ENCODE results near the gene HOXA2.

The HOXA2 gene

DNA sequence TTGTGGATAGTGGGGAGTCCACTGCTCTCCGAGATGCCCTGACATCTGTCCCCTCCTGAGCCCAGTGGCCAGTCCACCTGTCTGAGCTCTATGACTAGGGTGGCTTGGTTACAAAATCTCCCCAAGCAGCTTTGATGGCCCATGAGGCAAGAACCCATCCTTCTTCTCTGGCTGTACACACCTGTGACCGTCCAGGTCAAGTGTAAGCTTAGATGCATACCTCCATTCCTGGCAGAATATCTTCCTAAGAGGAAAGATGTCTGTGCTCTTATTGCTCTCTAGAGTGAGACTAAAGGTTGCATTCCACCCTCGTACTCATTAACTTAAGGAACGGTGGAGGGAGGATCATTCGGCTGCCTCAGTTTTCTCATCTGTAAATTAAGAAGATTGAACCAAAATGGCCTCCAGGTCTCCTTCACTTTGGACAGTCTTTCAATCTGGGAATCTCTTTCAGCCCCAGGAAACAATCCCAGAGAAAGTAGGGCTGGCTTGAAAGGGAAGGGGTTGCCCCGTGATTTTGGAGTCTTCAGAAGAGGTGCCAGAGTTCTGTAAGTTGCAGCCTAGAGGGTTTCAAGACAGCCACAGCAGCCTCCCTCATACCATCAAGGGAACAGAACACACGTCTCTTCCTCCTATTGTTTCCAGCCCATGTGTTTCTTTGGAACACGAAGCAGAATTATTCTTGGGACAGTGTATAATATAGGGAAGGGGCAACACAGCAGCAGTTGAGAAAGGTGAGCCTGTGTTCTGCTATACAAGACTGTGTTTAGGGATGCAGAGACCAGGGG is 22.6 kb upstream of the HOXA2 start:
- no peak for DNase-seq

DNA sequence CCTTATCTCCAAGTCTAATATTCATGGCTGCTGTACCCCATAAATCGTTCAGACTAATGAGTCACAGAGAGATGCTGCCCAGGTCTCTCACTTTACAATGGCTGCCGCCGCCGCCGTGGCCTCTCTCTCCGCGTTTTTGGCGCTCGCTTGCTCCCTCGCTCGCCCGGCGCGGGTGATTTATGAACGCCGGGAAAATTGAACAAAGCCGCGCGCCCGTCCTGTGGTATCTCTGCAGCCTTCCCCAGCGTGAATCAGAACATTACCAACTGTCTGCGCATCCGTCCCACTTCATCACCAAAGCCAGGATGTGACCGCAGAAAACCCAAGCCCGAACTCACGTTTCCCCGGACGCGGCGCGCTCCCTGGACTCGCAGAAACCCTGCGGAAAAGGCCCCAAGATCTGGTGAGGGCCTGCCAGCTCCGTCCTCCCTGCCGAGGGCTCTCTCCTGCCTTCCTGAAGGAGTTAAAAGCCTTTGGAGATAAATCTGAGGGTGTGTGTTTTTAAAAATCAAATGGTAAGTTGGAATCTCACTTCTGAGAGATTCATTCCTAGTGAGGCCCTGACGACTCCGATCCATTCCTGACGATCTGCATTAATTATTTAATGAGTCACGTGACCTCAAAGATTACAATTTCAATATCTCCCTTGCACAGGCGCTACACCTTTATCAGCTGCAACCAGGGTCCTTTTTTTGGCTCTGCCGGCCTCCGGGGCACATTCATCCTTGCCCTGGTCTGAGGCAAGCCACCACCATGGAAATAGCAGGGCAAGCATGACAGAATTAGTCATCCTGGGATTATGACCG is 21.8 kb upstream of the HOXA2 start:
- DNase-seq, result no peak

DNA sequence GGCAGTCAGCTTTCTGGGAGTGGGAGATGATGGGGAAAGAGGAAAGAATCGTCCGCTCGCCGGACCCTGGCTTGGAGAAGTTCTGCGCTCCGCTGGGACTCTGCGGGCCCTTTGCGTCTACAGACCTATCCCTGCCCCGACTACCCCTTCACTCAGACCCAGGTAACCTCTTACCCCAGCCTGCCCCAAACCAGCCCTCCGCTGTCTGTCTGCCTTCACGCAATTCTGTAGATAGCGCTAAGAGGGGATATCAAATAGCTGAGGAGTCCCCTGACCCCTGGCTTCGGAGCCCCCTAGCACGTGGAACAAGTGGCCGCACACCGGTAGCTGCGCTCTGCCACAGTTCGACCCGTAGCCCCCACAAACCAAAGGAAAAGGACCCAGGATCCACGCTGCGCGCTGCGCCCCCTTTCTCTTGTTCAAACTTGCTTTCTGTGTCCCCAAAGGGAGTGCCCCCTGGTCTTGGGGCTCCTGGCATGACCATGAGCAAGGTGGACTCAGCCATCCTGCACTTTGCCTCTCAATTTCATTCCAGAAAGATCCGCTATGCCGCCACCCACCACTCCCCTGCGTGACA is 21.1 kb upstream of the HOXA2 start:
- DNase-seq, result no peak

DNA sequence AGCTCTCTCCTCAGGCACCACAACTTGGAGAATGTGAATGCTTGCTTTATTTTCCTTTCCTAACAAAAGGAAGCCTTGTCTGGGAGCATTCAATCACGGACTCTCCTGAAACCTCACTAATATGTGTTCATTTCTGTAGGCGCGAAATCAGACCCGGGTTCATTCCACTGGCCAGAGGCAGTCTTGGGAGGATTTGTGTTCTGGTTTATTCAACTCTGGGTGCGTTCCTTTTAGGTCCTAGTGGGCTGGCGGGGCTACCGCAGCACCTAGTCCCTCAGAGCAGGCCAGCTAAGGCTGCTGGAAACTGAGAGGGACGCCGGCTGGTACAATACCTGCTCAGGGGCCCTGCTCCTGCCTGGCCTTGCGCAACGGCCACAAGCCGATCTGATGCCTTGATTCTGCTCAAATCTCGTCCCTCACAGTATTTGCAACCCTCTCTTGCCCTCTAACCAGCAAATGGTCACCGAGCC is 20.6 kb upstream of the HOXA2 start:
- DNase-seq, result no peak

DNA sequence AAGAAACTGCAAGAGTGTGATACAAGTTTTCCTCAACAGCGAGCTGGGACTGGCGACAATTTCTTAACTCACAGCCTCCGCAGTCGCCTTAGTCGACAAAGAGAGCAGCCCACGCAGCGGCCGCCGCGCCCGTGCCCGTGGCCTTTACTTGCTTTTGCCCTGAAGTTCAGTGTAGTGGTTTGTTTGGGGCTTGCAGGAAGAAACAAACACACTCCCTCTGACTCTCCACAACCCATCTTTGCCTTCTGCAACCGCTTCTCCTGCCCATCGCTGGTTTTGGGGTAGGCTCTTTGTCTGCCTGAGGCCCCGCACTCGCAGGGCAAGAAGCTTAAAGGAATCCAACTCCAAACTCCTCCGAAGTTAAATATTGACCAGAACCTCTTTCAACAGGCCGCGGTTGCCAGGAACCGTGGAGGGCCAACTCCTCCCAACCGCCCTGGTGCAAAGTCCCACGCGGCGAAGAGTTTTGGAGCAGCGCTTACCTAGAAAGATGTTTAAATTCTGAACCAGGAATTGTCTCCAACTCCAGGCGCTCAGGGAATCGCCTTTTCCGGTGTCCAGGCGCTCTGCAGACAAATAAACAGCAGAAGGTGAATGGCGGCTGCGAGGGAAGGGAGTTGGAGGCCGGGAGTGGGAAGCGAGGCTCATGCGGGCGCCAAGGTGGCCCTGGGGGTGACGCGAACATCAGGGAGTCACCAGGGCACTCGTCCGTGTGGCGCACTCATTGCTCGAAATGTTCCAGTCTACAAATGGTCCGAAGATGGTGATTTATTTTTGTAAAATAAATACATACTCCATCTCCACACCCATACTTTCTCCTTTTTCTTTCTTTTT is 19.8 kb upstream of the HOXA2 start:
- DNase-seq, result no peak

DNA sequence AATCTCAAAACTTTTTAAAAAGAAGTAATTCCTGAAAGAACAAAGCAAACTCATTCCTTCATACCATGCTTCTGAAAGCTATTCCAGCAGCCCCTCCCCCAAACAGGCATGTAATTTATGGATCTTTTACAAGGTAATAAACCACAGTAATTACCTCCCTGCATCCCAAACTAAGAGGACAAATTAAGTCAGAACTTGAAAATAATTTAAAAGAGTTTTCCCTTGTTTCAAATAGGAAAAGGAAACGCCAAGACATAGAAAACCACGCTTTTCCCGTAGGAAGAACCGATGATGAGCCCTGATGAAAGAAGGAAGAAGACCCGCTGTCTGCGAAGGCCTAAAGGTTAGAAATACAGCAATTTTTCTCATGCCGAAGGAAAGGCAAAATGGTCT is 19.2 kb upstream of the HOXA2 start:
- no peak for DNase-seq

DNA sequence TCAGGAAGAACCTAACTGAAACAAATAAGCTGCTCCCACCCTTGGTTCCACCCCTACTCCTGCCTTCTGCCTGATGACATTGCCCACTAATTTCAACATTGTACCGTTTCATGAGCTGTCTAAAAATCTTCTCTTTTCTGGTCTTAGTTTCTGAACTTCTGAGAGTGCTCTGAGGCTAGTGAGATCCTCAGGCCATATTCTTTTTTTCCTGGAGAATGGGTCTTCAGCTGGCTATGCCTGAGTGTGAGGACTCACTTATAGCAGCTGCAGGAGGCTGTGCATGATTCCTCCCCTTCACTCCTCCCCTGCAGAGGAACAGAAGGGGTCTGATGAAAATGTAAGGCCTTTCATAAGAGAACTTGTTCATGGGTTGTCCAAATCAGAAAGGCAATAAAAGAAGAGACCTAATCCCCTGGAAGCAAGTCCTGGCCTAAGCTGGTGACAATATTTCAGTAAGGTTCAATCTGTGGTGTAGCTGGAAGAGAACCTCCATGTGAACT is 17.0 kb upstream of the HOXA2 start:
- DNase-seq, result no peak

DNA sequence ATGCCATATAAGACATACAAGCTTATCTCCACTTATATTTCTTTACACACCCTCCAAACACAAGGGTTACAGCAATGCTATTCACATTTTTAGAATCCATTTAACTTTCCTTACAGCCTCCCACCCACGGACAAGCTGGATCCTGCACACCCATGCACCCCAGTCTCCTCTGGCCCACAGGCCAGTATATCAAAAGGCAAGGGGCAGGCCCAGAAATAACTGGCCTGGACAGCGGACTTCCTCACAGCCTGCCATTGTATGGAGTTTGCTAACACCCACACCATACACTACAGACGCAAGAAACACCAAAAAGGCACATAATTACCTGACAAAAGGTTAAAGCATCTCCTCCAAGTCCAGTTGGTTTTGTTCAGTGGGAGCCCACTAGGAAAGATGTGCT is 16.1 kb upstream of the HOXA2 start:
- no peak for DNase-seq

DNA sequence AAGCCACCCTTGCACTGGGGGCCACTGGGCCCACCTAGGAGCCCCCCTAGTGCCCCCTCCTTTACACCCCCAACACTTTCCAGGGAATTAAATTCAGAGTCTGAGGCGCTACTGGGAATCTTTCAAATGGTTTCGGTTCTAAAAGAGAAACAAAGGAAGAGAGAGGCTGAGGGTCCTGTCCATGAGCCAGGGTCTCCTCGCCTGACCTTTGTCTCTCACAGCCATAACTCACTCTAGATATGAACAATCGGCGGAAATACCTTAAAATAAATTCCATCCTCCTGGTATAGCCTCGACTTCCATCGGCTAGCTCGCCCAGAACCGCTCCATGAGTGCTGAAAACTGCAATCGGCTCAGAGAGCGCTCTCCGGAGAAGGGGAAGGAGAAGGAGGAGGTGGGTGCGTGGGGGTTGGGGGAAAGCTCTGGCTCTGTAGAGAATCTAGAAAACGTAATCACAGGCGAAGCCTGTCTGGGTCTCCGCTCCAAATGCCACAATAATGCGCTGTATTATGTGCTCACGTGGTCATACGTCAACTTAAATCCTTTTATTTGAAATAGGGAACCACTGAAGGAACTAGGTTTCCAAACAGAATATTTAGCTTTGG is 15.5 kb upstream of the HOXA2 start:
- DNase-seq, result no peak

DNA sequence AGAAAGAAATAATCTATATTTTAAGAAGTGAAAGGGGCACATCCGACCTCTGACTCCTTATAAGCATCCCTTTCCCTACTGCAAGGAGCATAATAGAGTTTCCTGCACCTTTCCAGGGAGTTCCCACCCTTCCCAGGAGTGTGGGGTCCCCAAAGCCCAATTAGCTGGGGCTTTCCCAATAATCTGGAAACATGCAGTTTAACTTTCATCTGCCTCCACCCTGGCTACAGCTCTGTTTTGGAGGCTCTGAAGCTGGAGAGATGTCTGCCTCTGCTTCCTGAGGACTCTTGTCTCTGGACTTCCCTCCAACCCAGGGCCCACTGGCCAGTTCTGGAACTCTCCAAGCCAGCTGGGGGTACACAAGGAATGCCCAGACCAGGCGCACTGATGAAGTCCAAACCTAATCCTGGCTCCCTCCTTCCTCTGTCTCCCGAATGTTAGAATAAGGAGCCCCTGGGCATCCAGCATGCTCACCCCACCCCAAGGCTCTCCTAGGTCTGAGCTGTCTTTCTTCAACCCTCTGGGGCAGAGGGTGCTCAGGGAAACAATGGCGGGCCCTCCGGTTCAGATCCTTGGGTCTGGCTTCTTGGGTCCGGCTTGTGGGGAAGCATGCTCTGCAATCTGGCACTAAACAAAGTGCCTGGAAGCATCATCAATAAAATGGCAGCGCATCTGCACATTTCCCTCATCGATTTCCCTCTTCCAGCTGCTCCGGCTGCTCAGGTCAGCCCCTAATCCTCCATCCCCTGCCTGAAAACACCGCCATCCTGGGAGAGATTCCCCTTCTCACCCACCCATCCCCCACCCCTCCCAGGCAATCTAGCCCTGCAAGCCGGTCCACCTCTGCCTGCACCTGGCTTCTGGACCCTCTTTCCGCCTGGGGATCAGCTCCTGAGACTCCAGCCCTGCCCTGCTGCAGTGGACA is 14.7 kb upstream of the HOXA2 start:
- no peak for DNase-seq

DNA sequence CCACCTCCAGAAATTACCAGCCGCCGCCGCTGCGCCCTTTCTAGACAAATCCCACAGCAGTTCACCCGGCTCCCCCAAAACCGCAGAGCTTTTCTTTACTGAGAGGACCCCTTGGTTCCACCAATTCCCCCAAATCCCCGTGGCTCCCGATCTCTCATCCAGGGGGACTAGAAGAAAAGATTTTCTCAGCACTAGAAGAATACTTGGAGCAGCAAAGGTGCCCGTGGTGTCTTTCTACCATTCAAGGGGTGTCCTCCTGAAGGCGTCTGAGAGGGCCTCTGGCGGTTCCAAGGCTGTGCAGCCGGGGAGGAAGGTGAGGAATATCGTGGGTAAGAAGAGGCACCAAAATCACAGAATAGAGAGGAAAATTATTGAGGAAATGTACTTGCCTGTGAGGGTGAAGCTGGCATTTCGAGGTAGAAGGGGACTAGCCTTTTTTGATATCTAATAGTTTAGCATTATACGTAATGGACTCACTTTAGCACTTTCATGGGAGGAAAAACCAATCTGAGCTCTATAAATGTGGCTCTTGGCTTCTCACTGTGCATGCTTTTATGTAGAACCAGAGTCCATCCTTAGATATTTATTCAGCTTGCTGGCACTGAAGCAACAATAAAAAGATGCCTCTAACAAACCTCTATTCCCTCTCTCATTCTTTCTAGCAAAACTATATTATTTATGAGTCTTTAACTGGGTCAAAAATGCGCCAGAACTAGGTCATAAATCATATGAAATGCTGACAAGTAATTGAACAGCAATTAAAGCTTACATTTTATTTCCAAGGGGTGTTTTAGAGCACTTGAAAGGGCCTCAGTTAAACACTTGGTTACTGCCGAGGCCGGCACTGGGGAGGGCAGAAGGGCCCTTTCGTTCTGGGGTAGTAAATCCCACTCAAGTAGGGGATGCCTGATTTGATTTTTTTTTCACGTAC is 13.8 kb upstream of the HOXA2 start:
- DNase-seq, result no peak

DNA sequence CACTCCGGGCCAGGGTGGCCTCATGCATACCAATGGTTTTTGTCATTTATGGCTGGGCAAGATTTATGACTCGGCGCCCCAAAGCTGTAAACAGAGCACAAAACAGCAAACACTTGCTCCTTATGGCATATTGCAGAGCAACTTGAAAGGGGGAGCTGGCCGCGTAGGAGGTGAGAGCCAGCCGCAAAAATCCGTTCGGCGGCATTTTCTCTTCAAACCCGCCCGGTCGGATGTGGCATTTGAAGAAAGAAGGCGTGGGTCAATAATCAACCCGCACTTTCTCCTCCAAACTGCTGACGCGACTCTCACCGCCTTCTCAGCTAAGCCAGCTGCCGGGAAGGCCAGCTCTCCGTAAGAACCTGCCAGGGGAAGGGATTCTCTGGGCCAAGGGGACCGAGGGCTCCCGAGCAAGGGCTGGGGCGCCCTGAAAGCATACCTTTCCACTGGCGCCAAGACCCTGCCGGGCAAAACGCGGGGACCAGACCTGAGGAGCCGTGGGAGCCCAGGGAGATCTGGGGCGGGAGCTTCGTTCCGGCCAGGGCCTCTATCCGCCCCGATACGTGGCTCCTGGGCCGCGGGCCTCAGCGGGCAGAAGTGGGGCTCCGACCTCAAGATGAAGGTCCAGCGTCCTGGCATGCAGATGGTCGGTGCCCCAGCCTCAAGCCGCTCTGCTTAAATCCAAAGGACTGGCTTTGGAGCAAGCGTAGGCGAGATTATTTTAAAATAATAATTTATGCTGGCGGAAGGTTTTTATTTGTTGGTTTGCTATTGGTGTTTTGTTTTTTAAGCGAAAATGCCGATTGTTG is 12.9 kb upstream of the HOXA2 start:
- no peak for DNase-seq

DNA sequence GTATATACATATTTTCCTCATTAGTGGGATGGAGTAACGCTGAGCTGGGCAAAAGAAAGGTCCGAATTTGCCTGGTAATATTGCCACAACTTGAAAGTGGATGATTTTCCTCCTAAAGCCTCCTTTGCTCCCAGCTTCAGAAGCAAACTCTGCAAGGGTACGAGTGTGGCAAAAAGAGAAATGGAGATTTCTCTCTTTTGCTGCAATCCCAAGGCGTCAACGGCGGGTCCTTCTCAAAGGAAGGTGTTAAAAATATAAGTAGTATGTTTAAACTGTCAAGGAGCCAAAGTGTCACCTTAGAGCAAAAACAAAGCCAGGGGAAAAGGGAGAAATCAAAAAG is 12.4 kb upstream of the HOXA2 start:
- DNase-seq, result no peak

DNA sequence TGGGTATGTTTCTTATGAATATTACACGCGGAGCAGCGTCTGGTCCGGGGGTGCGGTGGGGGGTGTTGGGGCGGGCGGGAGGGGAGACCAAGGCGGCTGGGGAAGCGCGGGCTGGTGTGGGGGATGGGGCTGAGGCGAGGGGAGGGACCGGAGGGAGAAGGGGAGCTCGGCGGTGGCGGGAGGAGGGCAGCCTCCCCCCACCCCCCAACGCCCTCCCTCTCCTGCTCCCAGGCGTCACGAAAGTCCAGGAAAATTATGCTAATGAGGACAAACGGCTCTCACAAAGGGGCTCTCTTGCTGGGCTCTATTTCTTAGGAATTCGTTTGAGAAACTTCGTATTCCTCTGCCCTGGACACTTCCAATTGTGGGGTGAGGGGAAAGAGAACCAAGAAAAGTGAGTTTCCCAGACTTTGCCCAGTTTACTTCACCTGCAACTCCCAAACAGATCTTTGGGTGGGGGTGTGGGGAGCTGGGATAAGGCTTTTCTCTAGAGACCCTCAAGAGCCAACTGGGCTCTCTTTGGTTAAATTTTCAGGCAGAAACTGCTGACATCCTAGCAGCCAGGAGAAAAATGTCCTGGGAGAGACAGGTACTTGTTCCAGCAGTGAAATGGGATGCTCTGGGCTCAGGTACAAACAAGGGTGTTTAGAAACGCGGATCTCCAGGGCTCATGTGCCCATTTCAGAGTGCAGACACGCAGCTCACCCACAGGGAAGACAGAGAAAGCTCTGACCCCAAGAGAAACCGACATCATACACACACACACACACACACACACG is 11.7 kb upstream of the HOXA2 start:
- DNase-seq, result no peak

DNA sequence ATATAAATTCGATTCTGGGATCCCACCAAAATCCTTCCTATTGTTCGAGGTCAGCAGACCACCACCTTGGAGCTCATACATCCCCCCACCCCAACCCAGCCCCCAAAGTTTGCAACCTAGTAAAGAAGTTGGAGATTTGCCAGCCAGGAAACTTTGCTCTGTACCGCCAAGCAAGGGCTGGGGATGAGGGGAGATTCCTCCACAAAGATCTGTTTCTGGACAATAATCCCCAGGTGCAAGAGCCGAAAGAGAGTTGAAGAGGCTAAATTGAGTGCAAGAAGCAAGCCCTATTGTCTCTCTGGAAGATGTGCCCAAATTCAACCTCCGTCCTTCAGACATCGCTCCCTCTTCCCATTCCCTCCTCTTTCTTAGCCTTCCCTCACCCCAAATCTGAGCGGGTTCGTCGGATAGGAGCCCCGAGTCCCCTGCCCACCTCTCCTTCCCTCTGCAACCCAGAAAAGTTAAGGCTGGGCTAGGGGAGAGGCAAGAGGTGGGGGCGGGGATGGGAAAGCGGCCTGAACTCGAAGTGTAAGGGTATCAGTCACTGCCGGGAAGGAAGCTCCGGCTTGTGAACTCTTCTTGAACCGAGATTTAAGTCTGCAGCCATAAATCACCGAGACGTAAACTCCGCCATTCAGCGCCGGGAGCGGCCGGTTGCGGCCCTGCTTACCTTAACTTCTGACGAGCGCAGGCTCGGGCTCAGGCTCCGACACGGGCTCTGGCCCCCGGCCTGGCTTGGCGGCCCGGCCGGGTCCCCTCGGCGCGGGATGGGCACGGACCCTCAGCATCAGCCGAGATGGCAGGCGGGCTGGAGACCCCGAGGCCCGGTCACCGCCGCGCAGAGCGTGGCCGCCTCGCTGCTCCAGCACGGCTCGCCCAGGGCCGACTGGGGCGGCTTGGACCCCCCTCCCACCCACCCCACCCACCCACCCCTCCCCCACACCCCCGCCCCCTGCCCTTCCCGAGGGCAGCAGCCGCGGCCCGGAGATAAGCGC is 10.8 kb upstream of the HOXA2 start:
- peak; percentile 35 for DNase-seq

DNA sequence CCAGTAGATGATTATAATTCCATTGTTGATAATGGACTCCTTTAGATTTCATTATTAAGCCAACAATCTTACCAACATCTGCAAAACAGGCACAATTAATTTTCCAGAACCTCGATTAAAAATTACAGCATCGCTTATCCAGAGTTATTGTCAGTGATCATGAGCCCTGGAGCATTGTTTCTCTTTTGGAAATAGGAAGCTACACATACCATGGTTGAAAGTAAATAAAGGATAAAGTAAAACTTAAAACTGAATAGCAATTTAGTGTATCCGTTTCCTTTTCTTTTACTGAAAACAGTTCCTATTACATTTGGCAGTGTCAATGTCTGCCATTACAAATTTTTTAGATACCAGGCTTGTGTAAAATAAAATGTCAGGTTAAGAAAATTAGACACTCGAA is 9.9 kb upstream of the HOXA2 start:
- DNase-seq, result no peak

DNA sequence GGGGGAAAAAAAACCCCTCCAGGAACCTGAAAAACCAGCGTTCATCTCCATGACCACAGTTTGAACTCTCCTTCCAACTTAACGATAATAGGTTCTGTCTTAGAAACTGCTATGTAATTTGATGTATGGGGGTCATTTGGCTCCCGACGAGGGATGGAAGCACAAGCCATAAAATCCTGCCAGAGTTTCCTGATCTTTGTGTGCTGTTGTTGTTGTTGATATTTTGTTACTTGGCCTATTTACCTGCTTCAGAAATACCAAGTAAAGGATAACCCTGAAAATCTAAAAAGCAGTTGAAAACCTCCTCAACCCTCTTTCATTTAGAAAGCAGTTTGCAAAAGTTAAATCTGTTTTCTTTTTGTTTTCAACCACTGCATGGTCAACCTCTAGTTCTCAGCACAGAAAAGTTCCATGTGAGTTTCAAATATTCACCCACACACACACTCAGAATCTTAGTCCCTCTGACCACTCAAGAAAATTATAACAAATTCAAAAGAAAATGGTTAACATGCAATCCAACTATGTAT is 9.3 kb upstream of the HOXA2 start:
- no peak for DNase-seq
